Right lobe of liver (tissue), 4 donors: ENCODE data around the gene PLSCR1.

ENCODE experiments used
- POLR2A ChIP-seq: fragments of 450-650 bp; IDR thresholded peaks from one replicate; pipeline ENCODE4 v1.6.1; 2017; ENCODE audit warnings: antibody characterized with exemption, mild to moderate bottlenecking
- TF ChIP-seq, protein P1 (sequence below), 4 donors: fragments of 200-600 bp in 3 of 4; fragments of 450-650 bp in 1 of 4; IDR thresholded peaks; one replicate each; pipeline versions ENCODE4 v1.5.1 to v1.8.0; 2016 to 2022; ENCODE audit warnings: antibody characterized with exemption in 4 of 4, mild to moderate bottlenecking in 2 of 4
- donor health status: DM: no; HTN: no; CAD: no.
- donor health status: DM: no; HTN: no; CAD: no.
- donor health status: DM: no; HTN: yes; CAD: no.

- TF ChIP-seq, protein P1, sequence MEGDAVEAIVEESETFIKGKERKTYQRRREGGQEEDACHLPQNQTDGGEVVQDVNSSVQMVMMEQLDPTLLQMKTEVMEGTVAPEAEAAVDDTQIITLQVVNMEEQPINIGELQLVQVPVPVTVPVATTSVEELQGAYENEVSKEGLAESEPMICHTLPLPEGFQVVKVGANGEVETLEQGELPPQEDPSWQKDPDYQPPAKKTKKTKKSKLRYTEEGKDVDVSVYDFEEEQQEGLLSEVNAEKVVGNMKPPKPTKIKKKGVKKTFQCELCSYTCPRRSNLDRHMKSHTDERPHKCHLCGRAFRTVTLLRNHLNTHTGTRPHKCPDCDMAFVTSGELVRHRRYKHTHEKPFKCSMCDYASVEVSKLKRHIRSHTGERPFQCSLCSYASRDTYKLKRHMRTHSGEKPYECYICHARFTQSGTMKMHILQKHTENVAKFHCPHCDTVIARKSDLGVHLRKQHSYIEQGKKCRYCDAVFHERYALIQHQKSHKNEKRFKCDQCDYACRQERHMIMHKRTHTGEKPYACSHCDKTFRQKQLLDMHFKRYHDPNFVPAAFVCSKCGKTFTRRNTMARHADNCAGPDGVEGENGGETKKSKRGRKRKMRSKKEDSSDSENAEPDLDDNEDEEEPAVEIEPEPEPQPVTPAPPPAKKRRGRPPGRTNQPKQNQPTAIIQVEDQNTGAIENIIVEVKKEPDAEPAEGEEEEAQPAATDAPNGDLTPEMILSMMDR (IDR thresholded peaks at IDR 0.05), result no peak
- no peak for TF ChIP-seq POLR2A
Observed at GRCh38 chr3:146575636-146576035, 31.2 kb upstream of the PLSCR1 start.
